Measurements from ENCODE around the gene FOXP1. TPM values are rescaled to one million over a fixed set of nuclear protein-coding genes. Genes with fewer than 3 reads are reported as not detected.

Gene FOXP1
- total and polyA plus RNA-seq, 2 of the 8 experiments (the other 6 are each of a cell fraction or from before 2014, with no cell fraction given), result 13.9 to 25.4 TPM

GRCh38 chr3:70914862-70915261 is 668.7 kb downstream of the FOXP1 start:
- Histone ChIP-seq H3K27ac (ENCODE audit: low read depth, low read length) (no peak overlapping the region), H2BK15ac (ENCODE audit: low read length) (no peak overlapping the region), H2BK120ac (replicated peaks; ENCODE audit: low read depth, low read length) (no peak overlapping the region), H3K4me3 (ENCODE audit: extremely low read depth in 1 of 4, insufficient read depth in 2 of 4, low read depth in 3 of 4, low read length in 4 of 4) (no peak overlapping the region), H3K27me3 (replicated peaks in 1 of 4; ENCODE audit: control insufficient read depth in 3 of 4, extremely low read depth in 1 of 4, insufficient read depth in 3 of 4, low read length in 3 of 4) (no peaks in the 10 kb centered on the region), H4K20me1 (replicated peaks in 1 of 2; ENCODE audit: control insufficient read depth in 1 of 2, insufficient read depth in 2 of 2, low read length in 2 of 2) (no peaks in the 10 kb centered on the region), H3K4me2 (ENCODE audit: insufficient read depth in 1 of 2, low read depth in 2 of 2, low read length in 2 of 2) (no peak overlapping the region), H3K9ac (replicated peaks in 1 of 4; ENCODE audit: extremely low read depth in 1 of 4, low read depth in 3 of 4, low read length in 3 of 4) (no peak overlapping the region), H4K5ac (ENCODE audit: insufficient read length, low read depth, low read length) (no peak overlapping the region), H2AK5ac (ENCODE audit: low read depth, low read length) (no peak overlapping the region), H3K9me3 (ENCODE audit: insufficient read depth in 2 of 2, low read depth in 1 of 2, low read length in 1 of 2) (no peaks in the 10 kb centered on the region), H2AFZ (ENCODE audit: low read length) (no peak overlapping the region), H3K4me1 (replicated peaks in 1 of 4; ENCODE audit: control insufficient read depth in 3 of 4, insufficient read depth in 4 of 4, low read length in 3 of 4) (no peaks in the 10 kb centered on the region), H2BK12ac (ENCODE audit: low read depth, low read length) (no peak overlapping the region), H4K8ac (ENCODE audit: extremely low read depth, insufficient read depth, low read length) (no peak overlapping the region), H3K23ac (ENCODE audit: insufficient read length) (no peak overlapping the region), H3K79me2 (ENCODE audit: control insufficient read depth in 1 of 2, insufficient read depth in 2 of 2, low read length in 2 of 2) (no peaks in the 10 kb centered on the region), H3K18ac (ENCODE audit: extremely low read depth, low read length) (no peak overlapping the region), H3K36me3 (ENCODE audit: control insufficient read depth in 2 of 4, insufficient read depth in 4 of 4, low read length in 3 of 4) (no peaks in the 10 kb centered on the region), H3K23me2 (ENCODE audit: low read depth, low read length) (no peaks in the 10 kb centered on the region), H3K56ac (replicated peaks; ENCODE audit: insufficient read length, low read depth, low read length) (no peak overlapping the region), H3K4ac (replicated peaks; ENCODE audit: insufficient read length, low read depth, low read length) (no peak overlapping the region), H2BK20ac (ENCODE audit: low read length) (no peak overlapping the region), H2BK5ac (ENCODE audit: low read depth, low read length) (no peak overlapping the region), H4K91ac (replicated peaks; ENCODE audit: insufficient read length, low read length) (no peak overlapping the region), H3K14ac (ENCODE audit: insufficient read length) (no peak overlapping the region), H3K79me1 (ENCODE audit: low read depth, low read length) (no peaks in the 10 kb centered on the region)
- CTCF ChIA-PET (ENCODE audit: partially characterized antibody), result interaction anchor here (1.0 kb wide), 1 partner anchor 15 kb away, joined by 3 read pairs; no protein-coding TSS in a partner anchor
- FAIRE-seq, result no peak
- WGBS, 2 experiments (ENCODE audit: extremely low coverage in 1 of 2, insufficient coverage in 1 of 2, insufficient read length in 1 of 2, insufficient replicate concordance in 2 of 2, low coverage in 1 of 2, low lambda C conversion rate in 2 of 2, missing lambda C conversion rate in 1 of 2), result 84% methylated on average over 1 of the region's 1 CpG; no CpG with 5 or more reads in 1 of the 2 experiments
- POLR2A ChIA-PET (ENCODE audit: partially characterized antibody), result no interaction called here
- no peak for DNase-seq (ENCODE audit: low read depth in 1 of 2, low spot score in 2 of 2)
- TF ChIP-seq EP300 (IDR thresholded peaks at IDR 0.05; ENCODE audit: borderline replicate concordance in 1 of 2, low read depth in 2 of 2, low read length in 2 of 2) (no peak), CTCF (IDR thresholded peaks at IDR 0.05; ENCODE audit: control extremely low read depth in 1 of 3, insufficient read depth in 1 of 3, low read depth in 1 of 3, low read length in 3 of 3) (no peak), NANOG (IDR thresholded peaks at IDR 0.05; ENCODE audit: insufficient read depth, low read depth, low read length, poor library complexity, severe bottlenecking) (no peak), RNF2 (IDR thresholded peaks at IDR 0.05; ENCODE audit: borderline replicate concordance, low read depth, low read length, missing control alignments, poor library complexity, severe bottlenecking) (no peak), SIX5 (IDR thresholded peaks at IDR 0.05; ENCODE audit: low read depth, low read length) (no peak), GABPA (IDR thresholded peaks at IDR 0.05; ENCODE audit: borderline replicate concordance, insufficient read depth, low read length) (no peak), CBX8 (IDR thresholded peaks at IDR 0.05; ENCODE audit: borderline replicate concordance, low read depth, low read length) (no peak), RBBP5 (IDR thresholded peaks at IDR 0.05; ENCODE audit: borderline replicate concordance, low read depth, low read length) (no peak), POLR2A (IDR thresholded peaks at IDR 0.05; ENCODE audit: control extremely low read depth in 1 of 2, low read depth in 2 of 2, low read length in 2 of 2) (no peak), CBX5 (IDR thresholded peaks at IDR 0.05; ENCODE audit: low read depth, low read length) (no peak), CHD1 (IDR thresholded peaks at IDR 0.05; ENCODE audit: low read depth, low read length) (no peak)

Data from H1 (cell line).